Activated naive CD4-positive, alpha-beta T cell (primary cell): ENCODE results near the gene N4BP3.
"Not testable (repeated sequence)": the region's sequence is repeated elsewhere in the genome, so short reads cannot be mapped to it uniquely, and the experiment has no call there.

ENCODE experiments used
- DNase-seq, 4 experiments: peaks; one replicate each; lab custom pipeline; 2025; lab: John Stamatoyannopoulos, UW

The N4BP3 gene, protein sequence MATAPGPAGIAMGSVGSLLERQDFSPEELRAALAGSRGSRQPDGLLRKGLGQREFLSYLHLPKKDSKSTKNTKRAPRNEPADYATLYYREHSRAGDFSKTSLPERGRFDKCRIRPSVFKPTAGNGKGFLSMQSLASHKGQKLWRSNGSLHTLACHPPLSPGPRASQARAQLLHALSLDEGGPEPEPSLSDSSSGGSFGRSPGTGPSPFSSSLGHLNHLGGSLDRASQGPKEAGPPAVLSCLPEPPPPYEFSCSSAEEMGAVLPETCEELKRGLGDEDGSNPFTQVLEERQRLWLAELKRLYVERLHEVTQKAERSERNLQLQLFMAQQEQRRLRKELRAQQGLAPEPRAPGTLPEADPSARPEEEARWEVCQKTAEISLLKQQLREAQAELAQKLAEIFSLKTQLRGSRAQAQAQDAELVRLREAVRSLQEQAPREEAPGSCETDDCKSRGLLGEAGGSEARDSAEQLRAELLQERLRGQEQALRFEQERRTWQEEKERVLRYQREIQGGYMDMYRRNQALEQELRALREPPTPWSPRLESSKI

GRCh38 chr5:178113141-178113787 is at the start of gene N4BP3:
N4BP3 (plus strand) TSS chr5:178113532; CDS start chr5:178119584, 6,052 bp downstream.
- DNase-seq = peak; percentile 50 to 70 (median 56)

DNA sequence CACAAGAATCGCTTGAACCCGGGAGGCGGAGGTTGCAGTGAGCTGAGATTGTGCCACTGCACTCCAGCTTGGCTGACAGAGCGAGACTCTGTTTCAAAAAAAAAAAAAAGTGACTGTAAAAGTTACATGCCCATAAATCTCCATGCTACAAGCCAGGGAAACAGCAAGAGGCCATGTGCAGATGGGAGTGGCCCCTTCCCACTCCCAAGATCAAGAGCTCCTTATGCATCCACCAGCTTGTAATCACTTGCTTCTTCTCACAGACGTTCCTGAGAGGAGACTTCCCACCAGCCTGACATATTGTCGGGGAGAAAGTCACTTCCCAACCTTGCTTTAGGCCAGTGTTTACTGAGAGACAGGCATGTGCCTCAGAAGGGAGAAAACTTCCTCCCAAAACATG is 45.6 kb upstream of the N4BP3 start:
- DNase-seq = no peak

DNA sequence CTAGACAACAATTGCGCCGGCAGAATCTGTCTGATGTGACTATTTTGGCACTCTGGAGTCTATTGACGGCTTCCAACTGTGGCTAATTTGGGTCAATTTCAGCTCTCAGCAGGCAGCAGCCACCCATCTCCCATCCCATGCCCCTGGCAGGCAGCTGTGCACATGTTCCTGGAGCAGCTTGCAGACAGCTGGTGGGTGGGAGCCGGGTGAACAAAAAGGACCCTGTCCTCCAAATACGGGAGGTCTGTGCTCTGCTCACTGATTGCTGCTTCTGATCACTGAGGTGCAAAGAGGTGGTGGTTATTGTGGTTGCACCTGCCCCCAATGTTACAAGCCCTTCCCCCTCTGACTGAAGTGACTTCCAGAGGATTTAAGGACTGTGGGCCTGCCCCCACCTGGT is 45.0 kb upstream of the N4BP3 start:
- no peak for DNase-seq

GRCh38 chr5:178069909-178070308 is 43.4 kb upstream of the N4BP3 start:
- peak in 1 of 4 experiments; percentile 11 for DNase-seq

- no peak for DNase-seq
These were observed 42.2 kb upstream of the N4BP3 start for GRCh38 chr5:178071108-178071507.

GRCh38 chr5:178072749-178073148 is 40.6 kb upstream of the N4BP3 start:
- no peak for DNase-seq

GRCh38 chr5:178074266-178074952 is 38.9 kb upstream of the N4BP3 start:
- no peak for DNase-seq

DNA sequence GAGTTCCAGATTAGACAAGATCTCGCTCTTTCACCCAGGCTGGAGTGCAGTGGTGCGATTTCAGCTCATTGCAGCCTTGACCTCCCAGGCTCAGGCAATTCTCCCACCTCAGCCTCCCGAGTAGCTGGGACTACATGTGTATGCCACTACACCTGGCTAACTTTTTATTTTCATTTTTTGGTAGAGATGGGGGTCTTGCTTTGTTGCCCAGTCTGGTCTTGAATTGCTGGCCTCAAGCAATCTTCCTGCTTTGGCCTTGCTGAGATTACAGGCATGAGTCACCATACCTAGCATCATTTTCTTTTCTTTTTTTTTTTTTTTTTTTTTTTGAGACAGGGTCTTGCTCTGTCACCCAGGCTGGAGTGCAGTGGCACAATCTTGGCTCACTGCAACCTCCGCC is 36.4 kb upstream of the N4BP3 start:
- DNase-seq = not testable (repeated sequence)

DNA sequence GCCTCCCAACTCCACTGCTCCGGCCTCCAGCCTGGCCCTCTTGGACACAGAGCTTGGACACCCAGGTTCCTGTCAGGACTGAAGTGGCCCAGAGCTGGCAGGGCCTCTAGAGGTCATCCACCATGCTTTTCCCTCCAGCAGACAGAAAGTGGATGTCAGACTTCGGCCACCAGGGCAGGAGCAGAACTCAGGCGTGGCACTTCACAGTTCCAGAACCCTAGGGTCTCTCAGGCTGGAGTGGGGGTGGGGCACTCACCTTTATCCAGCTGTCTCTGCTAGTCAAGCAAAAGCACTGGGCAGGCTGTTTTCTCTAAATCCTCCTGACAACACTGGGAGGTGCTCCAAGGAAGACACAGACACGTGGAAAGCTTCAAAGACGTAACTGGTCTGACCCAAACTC is 35.6 kb upstream of the N4BP3 start:
- no peak for DNase-seq

GRCh38 chr5:178078197-178079010 is 34.9 kb upstream of the N4BP3 start:
- DNase-seq = no peak

- no peak for DNase-seq
These were observed 33.3 kb upstream of the N4BP3 start for GRCh38 chr5:178080056-178080455.

DNA sequence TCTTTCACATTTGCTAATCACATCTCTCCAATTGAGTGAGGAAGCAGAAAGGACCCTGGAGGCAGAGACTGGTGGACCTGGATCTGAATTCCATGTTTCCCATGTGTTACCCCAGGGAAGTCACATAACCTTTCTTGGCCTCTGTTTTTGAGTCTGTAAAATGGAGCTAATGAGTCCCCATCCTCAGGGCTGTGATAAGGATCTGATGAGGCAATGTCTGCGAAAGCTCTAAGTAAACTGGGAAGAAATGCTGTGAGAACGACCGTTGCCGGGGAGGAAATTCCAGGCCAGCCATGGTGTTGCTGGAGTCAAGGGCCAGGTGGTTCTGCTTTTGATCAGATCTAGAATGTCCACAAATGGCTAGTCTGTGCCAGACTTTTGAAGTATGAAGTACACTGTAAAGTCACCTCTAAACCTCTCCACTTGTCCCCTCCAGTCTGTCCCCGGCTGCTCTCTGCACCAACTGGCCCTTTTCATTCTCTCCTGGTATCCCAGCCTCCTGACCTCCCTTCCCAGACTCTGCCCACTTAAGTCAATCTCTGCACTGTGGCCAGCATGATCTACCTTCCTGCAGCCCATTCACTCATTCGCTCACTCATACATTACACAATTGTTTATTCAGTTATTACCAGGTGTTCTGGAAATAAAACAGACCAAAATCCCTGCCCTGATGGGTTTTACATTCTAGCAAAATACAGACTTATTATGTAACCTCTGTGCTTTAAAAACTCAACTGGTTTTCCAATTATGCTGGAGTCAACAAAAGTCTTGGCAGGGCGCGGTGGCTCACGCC is 32.5 kb upstream of the N4BP3 start:
- no peak for DNase-seq

GRCh38 chr5:178081571-178082243 is 31.6 kb upstream of the N4BP3 start:
- DNase-seq = no peak

DNA sequence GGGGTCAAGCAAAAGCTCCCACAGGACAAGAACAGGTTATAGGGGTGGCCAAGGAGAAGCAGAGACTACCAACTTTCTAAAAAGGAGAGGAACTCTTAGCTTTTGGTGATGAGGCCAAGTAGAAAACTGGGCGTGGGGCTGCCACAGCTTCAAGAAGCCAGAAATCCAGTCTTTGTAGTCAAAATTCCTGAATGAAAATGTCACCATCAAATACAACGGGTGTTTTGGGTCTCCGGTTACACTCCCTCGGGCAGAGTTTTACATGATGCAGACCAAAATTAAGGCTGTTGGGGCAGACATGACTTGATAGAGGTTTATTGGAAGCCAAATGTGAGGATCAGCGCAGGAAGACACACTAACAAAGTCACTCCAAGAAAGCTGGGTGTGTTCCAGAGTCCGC is 29.4 kb upstream of the N4BP3 start:
- DNase-seq = no peak

DNA sequence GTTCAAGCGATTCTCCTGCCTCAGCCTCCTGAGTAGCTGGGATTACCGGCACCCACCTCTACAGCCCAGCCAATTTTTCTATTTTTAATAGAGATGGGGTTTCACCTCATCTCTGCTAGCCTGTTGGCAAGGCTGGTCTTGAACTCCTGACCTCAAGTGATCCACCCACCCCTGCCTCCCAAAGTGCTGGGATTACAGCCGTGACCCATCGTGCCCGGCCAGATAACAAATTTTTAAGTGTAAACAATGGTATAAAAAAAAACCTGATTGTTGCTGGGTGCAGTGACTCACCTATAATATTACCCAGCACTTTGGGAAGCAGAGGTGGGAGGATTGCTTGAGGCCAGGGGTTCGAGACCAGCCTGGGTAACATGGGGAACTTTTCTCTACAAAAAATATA is 28.0 kb upstream of the N4BP3 start:
- DNase-seq = no peak

- no peak for DNase-seq
These were observed 27.1 kb upstream of the N4BP3 start for GRCh38 chr5:178086266-178086665.

GRCh38 chr5:178087199-178087598 is 26.1 kb upstream of the N4BP3 start:
- DNase-seq = not testable (repeated sequence)

DNA sequence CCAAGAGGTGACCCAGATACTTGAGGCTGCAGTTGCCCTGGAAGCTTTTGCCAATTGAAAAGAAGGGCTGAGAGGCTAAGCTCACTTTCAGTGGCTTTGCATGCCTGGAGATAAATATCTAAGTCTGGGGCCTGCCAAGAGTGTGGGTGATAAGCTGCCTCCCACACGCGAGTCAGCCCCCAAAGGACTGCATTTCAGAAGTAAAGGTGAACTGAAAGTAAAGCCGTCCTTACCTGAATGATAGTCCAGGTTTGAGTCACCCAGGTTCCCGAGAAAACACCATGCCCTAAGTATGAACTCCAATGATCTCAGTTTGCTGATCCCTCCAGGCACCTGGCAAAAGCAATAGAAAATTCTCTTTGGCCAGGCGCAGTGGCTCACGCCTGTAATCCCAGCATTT is 22.5 kb upstream of the N4BP3 start:
- DNase-seq = no peak

- DNase-seq = no peak
These were observed 20.2 kb upstream of the N4BP3 start for GRCh38 chr5:178093134-178093533.

DNA sequence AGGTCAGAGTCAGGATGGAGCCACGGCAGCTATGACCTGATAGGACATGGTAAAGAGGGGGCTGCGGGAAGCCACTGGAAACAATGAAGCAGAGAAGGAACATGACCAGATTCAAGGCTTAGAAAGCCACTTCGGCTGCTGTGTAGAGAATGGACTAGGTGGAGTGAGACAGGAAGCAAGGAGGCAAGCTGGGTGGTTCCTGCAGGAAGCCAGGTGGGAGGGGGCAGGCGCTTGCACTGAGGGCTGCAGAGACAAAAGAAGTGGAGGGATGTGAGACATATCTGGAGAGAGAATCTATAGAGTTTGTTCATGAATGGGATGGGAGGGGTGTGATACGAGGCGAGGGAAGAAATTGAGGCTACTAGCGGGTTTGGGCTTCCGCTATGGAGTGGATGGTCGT is 19.0 kb upstream of the N4BP3 start:
- DNase-seq = no peak
